ENCODE measurements around the gene RNF223. TPM values are rescaled to one million over a fixed set of nuclear protein-coding genes. Genes with fewer than 3 reads are reported as not detected.
A peak's percentile ranks its signal among the peaks of the same experiment; 100 is the strongest.
"Not testable (repeated sequence)": the region's sequence is repeated elsewhere in the genome, so short reads cannot be mapped to it uniquely, and the experiment has no call there.

The RNF223 gene
- total and polyA plus RNA-seq, 7 donors, result not detected

DNA sequence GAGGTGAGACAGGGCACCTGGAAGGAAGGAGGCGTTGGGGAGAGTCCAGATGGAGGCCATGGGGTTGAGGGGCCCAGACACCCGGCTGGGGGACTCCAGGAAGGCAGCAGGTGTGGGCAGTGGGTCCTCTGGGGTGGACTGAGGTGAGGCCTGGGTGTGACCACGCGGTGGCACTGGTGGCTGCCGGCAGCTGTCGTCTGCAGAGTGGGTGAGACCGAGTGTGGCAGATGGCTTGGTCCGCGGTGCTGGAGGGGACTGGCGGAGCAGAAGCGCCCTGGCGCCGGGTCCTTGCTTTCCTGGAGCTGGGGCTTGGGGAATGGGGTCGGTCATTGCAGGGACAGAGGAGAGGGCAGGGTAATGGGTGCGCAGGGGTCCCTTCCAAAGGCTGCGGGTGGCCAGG lies 41.7 kb downstream of the RNF223 start:
- no peaks in the 10 kb centered on the region for H3K9me3 ChIP-seq
- TF ChIP-seq, protein P1, sequence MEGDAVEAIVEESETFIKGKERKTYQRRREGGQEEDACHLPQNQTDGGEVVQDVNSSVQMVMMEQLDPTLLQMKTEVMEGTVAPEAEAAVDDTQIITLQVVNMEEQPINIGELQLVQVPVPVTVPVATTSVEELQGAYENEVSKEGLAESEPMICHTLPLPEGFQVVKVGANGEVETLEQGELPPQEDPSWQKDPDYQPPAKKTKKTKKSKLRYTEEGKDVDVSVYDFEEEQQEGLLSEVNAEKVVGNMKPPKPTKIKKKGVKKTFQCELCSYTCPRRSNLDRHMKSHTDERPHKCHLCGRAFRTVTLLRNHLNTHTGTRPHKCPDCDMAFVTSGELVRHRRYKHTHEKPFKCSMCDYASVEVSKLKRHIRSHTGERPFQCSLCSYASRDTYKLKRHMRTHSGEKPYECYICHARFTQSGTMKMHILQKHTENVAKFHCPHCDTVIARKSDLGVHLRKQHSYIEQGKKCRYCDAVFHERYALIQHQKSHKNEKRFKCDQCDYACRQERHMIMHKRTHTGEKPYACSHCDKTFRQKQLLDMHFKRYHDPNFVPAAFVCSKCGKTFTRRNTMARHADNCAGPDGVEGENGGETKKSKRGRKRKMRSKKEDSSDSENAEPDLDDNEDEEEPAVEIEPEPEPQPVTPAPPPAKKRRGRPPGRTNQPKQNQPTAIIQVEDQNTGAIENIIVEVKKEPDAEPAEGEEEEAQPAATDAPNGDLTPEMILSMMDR (IDR thresholded peaks at IDR 0.05), result peak; percentile 16
- intact Hi-C loops (cut with DNase I), result loop anchor here (2.0 to 10.0 kb wide), 4 partner anchors 30 to 260 kb away; partner anchors contain the start of gene UBE2J2 (in 1 of the 2)
- peaks cover 11% of the 10 kb centered on the region for H3K4me1 ChIP-seq
- ATAC-seq (peak; percentile 64 to 81 (median 71)), DNase-seq (no peak)
- 19 to 23% (median 20%) methylated on average over 16 of the region's 16 CpGs for WGBS, 3 donors
- no peaks in the 10 kb centered on the region for H3K36me3 ChIP-seq (ENCODE audit: insufficient read depth in 1 of 2, low read depth in 1 of 2)
- no peak overlapping the region for H3K27ac ChIP-seq
- peaks cover 0 to 55% (median 12%) of the 10 kb centered on the region in 3 donors for H3K27me3 ChIP-seq (ENCODE audit: insufficient read depth in 3 of 3, low read length in 2 of 3)
- H3K4me3 ChIP-seq, result peak overlapping the region; percentile 65

DNA sequence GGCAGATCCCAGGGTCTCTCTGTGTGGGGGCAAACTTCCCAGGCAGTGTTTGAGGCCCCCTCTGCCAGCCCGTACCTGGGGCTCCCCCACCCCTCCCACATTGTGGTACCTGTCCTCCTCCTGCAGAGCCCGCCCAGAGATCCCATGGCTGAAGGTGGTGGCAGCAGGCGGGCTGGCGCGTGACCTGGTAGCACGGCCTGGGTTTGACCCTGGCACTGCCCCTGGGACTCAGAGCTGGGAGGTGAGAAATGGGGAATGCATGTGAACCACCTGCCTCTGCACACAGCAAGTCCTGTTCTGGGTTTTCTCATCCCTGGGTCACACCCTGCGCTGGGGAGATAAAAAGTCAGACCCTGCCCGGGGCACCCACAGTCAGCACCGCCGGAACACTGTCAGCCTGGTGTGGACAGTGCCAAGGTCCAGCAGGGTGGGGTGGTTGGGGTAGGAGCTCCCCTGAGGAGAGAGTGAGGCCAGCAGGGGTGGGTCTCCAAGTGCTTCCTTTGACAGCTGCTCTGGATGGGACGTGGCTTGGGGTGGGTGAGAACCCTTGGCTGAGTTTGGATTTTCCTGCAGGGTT lies 42.4 kb downstream of the RNF223 start:
- no peaks in the 10 kb centered on the region for H3K9me3 ChIP-seq
- peaks cover 11% of the 10 kb centered on the region for H3K4me1 ChIP-seq
- no peaks in the 10 kb centered on the region for H3K36me3 ChIP-seq (ENCODE audit: insufficient read depth in 1 of 2, low read depth in 1 of 2)
- no peak for ATAC-seq
- H3K27me3 ChIP-seq (ENCODE audit: insufficient read depth in 3 of 3, low read length in 2 of 3), result peaks cover 0 to 54% (median 12%) of the 10 kb centered on the region in 3 donors
- no peak overlapping the region for H3K4me3 ChIP-seq
- H3K27ac ChIP-seq, result no peak overlapping the region
- TF ChIP-seq, protein P1 (IDR thresholded peaks at IDR 0.05), result no peak
- intact Hi-C loops (cut with DNase I), result loop anchor here (2.0 to 10.0 kb wide), 4 partner anchors 31 to 261 kb away; partner anchors contain the start of gene UBE2J2 (in 1 of the 2)
- DNase-seq, result no peak
- WGBS, 3 donors, result 83 to 87% (median 84%) methylated on average over 11 of the region's 11 CpGs

GRCh38 chr1:1030867-1031658 lies 43.0 kb downstream of the RNF223 start:
- H3K27ac ChIP-seq; H3K36me3 ChIP-seq (ENCODE audit: insufficient read depth in 1 of 2, low read depth in 1 of 2); H3K4me3 ChIP-seq; H3K9me3 ChIP-seq; DNase-seq; ATAC-seq: not testable (repeated sequence)
- Histone ChIP-seq H3K4me1 (peaks cover 11% of the 10 kb centered on the region), H3K27me3 (ENCODE audit: insufficient read depth in 3 of 3, low read length in 2 of 3) (peaks cover 0 to 47% (median 12%) of the 10 kb centered on the region in 3 donors)
- intact Hi-C loops (cut with DNase I), result loop anchor here (5.0 to 10.0 kb wide), 3 partner anchors 224 to 261 kb away; partner anchors contain the start of gene UBE2J2 (in 1 of the 2)
- WGBS, 3 donors, result 64 to 79% (median 65%) methylated on average over 6 to 7 of the region's 7 CpGs

DNA sequence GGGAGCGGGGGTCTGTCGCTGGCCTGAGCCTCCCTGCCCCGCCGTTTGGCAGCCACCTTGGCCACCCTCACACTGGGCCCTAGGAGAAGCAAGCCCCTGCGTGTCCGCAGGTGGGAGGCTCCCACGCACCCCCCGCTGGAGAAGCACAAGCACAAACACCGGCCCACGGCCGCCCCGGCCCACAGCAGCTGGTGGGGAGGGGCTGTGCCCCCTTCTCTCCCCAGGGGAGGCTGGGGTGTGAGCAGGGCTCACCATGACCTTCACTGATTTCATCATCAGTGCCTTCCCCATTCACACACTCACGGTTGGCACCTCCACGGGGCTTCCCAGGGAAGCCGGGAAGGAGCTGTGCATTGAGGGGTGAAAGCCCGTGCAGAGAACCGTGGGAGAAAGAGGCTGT lies 46.3 kb downstream of the RNF223 start:
- ATAC-seq (no peak), DNase-seq (no peak)
- H3K4me3 ChIP-seq, result no peak overlapping the region
- peaks cover 0 to 31% (median 11%) of the 10 kb centered on the region in 3 donors for H3K27me3 ChIP-seq (ENCODE audit: insufficient read depth in 3 of 3, low read length in 2 of 3)
- WGBS, 3 donors, result 65 to 69% (median 68%) methylated on average over 16 to 17 of the region's 17 CpGs
- no peaks in the 10 kb centered on the region for H3K36me3 ChIP-seq (ENCODE audit: insufficient read depth in 1 of 2, low read depth in 1 of 2)
- no peaks in the 10 kb centered on the region for H3K9me3 ChIP-seq
- no peak overlapping the region for H3K27ac ChIP-seq
- intact Hi-C loops (cut with DNase I), result no loop called here
- H3K4me1 ChIP-seq, result peaks cover 4% of the 10 kb centered on the region
- TF ChIP-seq, protein P1 (IDR thresholded peaks at IDR 0.05), result no peak
